SW 1271 (cell line): ENCODE results near the gene CYP26B1.
"Not testable (repeated sequence)": the region's sequence is repeated elsewhere in the genome, so short reads cannot be mapped to it uniquely, and the experiment has no call there.

Source experiments
- DNase-seq, 2 experiments: peaks; one replicate each; lab custom pipeline; 2025; lab: John Stamatoyannopoulos, UW

CYP26B1 gene

DNA sequence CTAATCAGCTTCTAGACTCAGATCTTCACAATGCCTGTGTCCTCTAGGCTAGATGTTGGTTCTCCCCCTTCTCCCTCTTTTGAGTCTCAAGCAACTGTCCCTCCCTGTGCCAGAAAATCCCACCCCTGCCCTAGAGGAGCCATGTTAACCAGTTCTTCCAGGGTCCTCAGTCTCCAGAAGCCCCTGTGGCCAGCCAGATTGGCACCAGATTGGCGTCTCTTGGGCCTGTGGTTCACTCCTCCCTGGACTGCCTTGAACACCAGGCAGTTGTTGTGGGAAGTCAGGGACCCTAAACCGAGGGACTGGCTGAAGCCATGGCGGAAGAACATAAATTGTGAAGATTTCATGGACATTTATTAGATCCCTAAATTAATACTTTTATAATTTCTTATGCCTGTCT is 36.6 kb downstream of the CYP26B1 start:
- no peak for DNase-seq

DNA sequence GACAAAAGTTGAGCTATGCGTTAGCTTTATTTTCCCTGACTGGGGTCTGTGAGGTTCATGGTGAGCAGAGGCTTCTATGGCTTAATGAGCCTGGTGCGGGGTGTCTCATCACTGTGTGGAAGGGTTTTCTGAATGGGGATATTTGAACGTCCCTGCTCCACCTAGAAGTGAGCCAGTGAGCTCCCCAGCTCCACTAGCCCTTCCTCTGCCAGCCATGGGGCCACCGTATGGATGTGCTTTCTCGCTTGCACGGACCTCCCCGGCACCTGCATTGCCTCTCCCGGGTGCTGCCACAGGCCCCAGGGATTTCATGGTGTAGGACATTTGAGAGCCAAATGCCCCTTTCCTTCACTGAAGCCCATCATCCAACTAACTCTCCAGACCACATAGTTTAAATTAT is 37.8 kb downstream of the CYP26B1 start:
- DNase-seq = no peak

DNA sequence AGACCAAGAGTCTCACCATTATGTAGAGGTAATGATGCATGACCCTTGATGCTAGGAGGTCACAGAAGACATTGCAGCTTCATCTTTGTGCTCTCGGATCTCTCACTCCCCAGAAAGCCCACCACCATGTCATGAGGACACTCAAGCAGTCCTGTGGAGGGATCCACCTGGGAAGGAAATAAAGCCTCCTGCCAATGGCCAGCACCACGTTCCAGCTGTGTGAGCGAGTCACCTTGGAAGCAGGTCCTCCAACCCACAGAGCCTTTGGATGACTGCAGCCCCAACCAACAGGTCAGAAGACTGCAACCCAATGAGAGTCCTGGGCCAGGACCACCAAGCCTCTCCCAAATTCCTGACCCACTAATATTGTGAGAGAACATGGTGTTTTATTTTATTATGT is 38.4 kb downstream of the CYP26B1 start:
- no peak for DNase-seq

DNA sequence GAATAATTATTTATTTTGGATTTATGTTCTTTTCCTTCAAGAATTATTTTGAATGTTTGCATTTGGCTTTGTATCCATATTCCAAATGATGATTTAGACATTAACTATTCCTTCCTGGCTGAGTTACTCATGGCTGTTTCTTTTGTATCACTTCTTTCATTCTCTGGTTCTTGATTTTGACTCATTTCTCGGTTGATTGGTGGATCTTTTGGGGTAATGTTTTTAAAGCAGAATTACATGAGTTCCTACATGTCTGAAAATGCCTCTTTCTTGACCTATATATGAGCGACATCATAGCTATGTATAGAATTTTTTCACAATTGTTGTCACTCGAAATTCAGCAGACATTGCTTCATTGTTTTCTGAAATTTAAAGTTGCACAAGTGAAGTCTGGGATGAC is 39.5 kb downstream of the CYP26B1 start:
- no peak for DNase-seq

DNA sequence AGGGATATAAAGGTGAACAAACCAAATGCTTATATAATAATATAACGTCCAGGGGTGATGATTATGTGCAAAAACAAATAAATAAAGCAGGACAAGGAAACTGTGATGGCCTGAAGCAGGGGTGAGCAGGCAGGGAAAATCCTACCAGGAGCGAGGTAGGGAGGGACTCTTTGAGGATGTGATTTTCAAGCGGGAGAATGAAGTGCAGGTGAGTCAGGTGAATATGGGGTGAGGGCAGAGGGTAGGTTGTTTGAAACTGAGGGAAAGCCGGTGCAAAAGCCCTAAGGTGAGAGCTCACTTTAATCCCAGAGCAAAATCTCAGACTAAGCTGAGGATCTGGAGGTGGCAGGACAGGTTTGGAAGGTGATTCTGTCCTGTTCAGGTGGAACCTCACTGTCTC is 40.7 kb downstream of the CYP26B1 start:
- DNase-seq = no peak

DNA sequence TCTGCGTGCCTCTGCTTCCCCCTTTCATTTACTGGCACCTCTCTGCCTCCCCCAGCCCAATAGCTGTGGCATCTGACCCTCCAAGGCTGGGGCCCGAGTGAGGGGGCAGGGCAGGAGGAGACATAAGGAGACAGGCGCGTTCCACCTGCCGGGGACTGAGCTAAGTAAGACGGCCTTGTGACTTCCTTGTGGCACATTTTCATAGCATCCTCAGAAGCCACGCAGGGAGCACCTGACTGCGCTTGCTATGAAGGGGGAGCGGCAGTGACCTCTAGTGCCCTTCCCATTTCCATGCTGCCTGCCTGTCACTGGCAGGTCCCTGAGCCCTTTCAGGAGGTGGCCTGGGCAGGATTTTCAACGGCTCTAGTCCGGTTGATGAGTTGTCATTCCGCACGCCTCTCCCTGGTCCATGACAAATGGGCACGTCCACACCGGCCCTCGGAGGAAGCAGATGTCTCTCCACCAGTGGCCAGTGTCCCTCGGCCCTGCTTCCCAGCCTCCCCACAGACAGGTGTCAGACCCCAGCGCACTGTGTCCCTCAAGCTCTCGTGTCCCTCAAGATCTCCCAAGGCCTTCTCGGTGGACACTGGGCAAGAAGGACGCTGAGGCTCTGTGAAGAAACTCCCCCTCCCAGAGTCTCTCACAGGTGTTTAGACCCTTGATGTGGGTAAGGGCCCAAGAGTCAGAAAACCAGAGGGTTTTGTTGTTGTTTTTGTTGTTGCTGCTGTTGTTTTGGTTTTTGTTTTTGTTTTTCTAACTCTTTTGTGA is 42.7 kb downstream of the CYP26B1 start:
- no peak for DNase-seq

DNA sequence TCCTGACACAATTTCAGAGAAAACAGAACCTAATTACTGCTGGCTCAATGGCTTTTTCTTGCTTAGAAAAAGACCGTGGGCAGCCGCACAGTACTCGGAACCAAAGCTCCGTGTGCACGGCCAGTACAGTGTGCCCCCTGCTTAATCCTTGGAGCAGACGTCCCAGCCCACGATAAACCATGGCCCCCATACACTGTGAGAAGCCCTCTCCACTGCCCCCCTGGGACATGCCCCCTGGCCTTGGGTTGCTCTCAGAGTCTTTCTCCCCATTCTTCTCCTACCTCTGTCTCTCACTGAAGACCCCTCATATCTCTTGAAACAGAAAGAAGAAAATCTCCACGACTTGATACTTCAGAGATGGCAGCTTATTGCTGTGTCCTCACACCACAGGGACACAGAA is 44.0 kb downstream of the CYP26B1 start:
- no peak for DNase-seq

DNA sequence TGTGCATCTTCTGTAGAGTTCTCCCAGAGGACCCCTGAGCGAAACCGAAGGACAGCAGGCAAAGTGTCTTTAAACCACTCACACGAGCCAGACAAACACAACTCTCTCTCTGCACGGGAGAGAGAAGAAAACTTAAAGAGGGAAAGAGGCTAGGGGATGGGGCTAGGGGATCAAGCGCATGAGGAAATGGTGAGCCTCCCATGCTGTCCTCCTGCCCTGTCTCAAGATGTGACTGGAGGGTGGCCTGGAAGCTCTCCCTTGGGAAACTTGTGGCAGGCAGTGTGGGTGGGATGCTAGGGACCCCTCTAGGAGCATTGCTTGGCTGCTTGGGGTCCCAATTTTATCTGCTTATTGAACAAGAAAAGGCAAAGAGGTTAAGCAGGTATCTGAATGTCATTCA is 44.5 kb downstream of the CYP26B1 start:
- no peak for DNase-seq

DNA sequence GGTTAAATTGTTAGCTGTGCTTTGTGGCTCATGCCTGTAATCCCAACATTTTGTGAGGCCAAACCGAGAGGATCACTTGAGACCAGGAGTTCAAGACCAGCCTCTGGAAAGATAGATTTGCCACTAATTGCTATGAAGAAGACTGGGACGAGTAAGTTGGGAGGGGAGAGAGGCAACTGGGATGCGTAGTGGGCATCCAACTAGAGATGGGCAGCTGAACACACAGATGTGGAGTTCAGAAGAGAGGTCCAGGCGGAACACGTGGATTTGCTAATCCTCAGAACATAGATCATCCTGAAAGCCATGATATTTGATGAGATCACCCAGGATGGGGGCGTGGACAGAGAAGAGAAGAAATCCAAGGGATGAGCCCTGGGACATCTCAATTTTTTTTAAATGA is 48.7 kb downstream of the CYP26B1 start:
- DNase-seq = no peak

DNA sequence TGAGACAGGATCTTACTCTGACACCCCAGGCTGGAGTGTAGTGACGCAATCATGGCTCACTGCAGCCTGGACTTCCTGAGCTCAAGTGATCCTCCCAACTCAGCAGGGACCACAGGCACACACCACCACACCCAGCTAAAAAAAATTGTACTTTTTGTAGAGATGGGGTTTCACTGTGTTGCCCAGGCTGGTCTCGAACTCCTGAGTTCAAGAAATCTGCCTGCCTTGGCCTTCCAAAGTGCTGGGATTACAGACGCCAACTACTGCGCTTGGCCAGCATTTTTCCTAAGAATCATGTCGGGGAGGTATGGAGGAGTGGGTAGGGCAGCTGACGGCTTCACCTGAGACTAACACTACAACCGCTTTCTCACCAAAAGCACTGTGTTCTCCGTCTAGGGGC is 50.4 kb downstream of the CYP26B1 start:
- no peak for DNase-seq

DNA sequence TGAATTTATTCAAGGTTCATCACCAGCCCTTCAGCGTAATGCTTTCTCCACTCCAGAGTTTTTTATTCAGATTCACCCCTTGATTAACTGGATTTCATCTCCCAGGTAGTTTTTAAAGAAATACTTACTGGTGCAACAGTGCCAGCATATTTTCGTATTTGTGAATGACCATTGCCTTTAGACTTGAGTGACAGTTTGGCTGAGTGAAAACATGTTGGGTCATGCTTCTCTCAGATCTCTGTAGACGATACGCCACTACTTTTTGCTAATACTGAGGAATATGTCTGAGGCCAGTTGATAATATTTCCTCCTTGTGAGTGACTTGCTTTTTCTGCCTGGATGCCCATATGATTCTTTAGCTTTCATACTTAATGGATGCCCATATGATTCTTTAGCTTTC is 51.5 kb downstream of the CYP26B1 start:
- DNase-seq = no peak

DNA sequence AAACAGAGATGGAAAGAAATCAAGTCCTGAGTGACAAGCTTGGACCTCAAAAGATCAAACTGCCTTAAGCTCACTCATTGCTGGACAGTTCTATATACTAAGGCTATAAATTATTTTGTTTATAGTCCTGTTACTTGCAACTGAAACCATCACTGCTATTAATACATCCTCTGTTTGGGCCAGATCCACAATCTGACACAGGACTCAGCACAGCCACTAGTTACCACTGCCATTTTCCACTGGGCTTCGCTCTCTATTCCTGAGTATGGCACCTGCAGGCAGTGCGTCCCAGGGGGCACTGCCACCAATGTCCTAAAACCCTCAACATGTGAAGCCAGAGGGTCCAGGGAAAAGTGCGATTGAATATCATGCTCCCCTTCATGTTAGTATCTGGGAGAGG is 52.3 kb downstream of the CYP26B1 start:
- DNase-seq = no peak

DNA sequence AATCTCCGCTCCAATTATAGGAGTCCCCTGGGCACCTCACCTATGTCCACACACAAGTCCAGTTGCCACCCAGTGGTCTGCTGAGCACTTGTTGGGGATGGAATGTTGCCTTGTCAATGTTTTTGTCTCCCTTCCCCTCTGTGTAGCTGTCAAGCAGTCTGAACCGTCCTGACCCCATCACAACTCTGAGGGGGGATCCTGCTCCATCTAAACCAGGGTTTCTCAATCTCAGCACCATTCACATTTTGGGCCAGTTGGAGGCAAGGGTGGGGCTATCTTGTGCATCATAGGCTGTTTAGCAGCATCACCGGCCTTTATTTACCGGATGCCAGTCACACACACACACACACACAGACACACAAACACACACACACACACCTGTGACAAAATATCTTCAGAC is 53.0 kb downstream of the CYP26B1 start:
- no peak for DNase-seq

DNA sequence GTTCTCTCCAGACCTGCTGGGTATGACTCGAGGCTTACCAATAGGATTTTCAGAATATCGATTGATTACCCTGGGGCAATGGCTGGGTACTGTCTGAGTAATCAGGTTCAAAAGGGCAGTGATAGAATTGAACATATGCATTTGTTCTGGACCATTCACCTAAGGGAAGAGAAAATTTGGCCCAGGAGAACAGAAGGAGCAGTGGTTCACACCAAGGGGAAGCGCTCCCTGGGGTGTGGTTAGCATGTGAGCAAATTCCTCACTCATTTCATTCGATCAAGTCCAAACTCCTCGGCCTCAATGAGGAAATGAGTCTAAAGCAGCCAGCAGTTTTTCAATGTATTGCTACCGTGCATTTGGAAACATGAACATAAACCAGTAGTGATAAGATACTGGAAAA is 55.6 kb downstream of the CYP26B1 start:
- no peak for DNase-seq

DNA sequence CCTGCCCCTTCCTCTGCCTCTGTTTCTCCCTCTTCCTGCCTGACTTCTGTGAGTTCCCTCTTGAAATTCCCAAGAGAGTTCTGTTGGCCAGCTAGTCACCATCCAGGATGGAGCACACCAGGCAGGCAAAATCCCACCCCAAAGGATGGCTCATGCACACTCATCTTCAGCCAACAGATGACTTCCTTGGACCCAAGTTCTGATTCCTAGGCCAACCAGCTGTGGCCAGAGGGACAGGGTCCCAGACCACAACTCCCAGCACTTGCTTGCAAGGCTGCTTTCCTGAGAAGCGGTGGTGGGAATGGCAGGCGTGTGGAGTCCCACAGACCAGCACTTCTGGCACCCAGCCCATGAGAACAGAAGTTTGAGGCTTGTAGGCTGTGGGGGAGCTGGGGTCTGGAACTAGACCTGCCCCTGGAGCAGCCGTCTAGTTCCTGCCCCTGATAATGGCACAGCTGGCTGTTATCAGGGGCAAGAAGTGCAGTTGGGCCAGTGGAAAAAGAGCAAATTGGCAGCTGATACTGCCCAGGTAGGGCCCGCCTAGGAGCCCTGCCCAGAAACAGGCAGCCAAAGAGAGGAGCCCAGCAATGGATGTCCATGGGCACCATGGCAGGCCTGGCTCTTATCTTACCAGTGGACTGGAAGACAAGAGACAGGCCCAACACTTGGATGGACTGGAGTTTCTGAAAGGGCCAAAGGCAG is 56.7 kb downstream of the CYP26B1 start:
- DNase-seq = no peak

DNA sequence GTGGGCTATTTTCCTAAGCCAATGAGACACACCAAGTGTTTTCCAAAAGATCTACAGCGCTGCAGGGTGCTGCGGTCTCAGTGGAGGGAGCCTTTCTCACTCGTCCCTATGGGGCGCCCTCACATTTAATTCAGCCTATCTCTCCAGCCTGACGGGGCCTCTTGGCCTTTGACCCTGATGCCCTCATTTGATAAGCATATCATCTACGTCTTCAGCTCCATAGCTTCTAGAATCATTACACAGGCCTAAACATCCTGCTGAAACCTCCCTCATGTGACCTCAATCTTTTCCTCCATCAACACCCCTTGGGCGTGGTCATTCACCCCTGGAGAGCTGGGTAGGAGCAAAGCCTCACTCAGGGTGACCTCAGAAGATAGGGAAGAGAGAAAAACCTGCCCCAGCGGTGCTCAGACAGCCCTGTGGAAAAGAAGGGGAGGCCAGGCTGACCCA is 57.4 kb downstream of the CYP26B1 start:
- DNase-seq = no peak

DNA sequence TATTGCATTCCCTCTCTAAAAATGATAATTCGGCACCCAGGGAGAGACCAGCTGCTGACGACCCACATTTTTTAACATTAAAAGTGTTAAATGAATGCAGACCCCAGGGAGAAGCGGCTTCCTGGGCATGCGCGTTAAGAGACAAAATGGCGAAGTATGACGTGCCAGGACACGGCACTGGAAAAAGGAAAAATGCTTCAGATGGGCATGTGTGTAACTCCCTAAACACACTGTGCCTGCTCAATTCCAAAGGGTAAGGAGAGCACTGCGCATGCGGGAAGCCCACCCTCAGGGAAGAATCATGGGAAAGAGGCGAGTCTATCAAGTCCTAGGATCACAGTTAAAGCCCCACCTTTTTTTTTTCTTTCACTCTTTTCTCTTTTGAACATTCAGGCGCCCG is 58.1 kb downstream of the CYP26B1 start:
- DNase-seq = no peak

DNA sequence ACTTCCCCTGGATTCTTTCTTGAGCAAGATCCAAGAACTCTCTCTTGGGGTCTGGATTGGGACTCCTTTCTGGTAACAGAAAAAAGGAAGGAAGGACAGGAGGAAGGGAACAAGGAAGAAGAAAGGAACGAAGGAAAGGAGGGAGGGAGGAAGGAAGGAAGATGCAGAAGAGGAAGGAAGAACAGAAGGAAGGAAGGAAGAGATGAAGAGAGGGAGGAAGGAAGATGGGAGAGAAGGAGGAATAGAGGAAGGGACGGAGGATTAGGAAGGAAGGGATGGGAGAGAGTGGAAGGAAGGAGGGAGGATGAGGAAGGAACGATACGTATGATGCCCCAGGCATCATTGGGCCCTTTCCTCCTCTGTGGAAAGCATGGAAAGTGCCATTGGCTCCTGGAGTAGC is 58.6 kb downstream of the CYP26B1 start:
- no peak for DNase-seq

DNA sequence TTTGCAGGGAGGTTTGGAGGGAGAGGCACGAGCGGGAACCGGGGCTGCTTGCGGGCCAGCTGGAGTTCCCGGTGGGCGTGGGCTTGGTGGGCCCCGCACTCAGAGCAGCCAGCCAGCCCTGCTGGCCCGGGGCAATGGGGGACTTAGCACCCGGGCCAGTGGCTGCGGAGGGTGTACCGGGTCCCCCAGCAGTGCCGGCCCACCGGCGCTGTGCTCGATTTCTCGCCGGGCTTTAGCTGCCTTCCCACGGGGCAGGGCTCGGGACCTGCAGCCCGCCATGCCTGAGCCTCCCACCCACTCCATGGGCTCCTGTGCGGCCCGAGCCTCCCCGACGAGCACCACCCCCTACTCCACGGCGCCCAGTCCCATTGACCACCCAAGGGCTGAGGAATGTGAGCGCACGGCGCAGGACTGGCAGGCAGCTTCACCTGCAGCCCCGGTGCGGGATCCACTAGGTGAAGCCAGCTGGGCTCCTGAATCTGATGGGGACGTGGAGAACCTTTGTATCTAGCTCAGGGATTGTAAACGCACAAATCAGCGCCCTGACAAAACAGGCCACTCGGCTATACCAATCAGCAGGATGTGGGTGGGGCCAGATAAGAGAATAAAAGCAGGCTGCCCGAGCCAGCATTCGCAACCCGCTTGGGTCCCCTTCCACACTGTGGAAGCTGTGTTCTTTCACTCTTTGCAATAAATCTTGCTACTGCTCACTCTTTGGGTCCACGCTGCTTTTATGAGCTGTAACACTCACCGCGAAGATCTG is 60.6 kb downstream of the CYP26B1 start:
- DNase-seq = not testable (repeated sequence)

DNA sequence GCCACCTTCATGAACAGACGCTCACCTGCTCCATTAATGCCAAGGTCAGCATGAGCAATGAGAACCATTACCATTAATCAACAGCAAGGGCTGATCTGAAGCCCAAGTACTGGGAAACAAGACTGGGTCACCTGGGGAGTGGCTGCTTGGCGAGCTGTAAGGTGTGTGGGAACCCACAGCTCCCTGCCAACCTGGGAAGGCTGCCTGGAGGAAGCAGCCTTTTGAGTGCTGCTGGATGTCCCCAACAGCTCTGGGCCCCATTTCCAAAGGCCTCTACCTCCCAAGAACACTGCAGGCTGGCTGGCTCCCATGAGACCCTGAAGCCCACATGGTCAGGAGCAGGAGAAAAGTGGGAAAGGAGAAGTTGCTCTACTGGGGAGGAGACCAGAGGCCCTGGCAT is 62.1 kb downstream of the CYP26B1 start:
- no peak for DNase-seq

DNA sequence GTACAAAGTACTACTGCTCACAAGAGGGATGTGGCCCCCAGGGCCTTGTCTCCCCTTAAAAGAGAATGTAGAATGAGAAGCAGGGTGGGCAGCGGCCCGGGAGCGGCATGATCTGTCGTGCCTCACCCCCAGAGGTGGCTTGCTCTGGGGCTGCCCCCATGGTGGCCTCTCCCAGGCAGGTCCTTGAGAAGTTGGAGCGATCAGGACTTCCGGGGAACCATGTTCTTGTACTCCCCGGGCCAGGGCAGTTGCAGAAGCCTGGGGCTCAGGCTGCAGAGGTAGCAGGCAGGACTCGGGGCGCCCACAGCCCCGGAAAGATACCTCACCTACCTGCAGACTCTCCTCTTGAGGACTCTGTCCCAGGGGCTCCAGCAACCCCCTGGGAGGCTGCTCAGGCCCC is 62.6 kb downstream of the CYP26B1 start:
- no peak for DNase-seq

DNA sequence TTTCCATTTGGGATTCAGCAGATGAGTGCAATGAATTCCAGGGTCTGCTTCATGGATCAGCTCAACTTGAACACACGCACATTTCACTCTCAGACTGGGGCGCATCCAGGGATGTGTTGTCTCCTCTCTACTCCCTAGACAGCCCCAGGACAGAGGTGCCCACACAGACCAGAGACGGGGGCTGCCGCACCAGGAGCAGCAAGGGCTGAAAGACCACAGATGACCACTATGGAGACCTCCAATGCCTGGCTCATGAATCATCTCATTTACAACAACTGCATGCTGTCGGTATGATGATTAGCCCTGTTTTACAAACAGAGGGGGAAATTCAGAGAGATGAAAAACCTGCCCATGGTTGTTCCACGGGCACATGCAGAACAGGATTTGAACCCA is 63.1 kb downstream of the CYP26B1 start:
- no peak for DNase-seq
